RPMI8226 (cell line): ENCODE data around the gene FTO.

Experiments used
- DNase-seq: peaks from one replicate; pipeline ENCODE4 v3.0.0-alpha.2; 2015

The FTO gene

GRCh38 chr16:53984936-53985335, 281.0 kb downstream of the FTO start:
- no peak for DNase-seq

GRCh38 chr16:53985861-53986260, 281.9 kb downstream of the FTO start:
- DNase-seq = no peak

- no peak for DNase-seq
These were observed 282.8 kb downstream of the FTO start for GRCh38 chr16:53986793-53987192.

GRCh38 chr16:53988136-53988535, 284.2 kb downstream of the FTO start:
- no peak for DNase-seq

- no peak for DNase-seq
These were observed 285.6 kb downstream of the FTO start for GRCh38 chr16:53989597-53989996.

GRCh38 chr16:53991754-53992378, 287.9 kb downstream of the FTO start:
- no peak for DNase-seq

- no peak for DNase-seq
These were observed 291.4 kb downstream of the FTO start for GRCh38 chr16:53995378-53995777.

GRCh38 chr16:53996961-53997360, 293.0 kb downstream of the FTO start:
- DNase-seq = no peak

GRCh38 chr16:53998024-53998810, 294.3 kb downstream of the FTO start:
- DNase-seq = no peak

- no peak for DNase-seq
These were observed 295.1 kb downstream of the FTO start for GRCh38 chr16:53998966-53999522.

- DNase-seq = no peak
These were observed 295.9 kb downstream of the FTO start for GRCh38 chr16:53999841-54000240.

GRCh38 chr16:54000361-54000760, 296.4 kb downstream of the FTO start:
- no peak for DNase-seq

- DNase-seq = no peak
These were observed 302.7 kb downstream of the FTO start for GRCh38 chr16:54006693-54007092.

GRCh38 chr16:54007504-54007903, 303.5 kb downstream of the FTO start:
- no peak for DNase-seq

GRCh38 chr16:54009464-54010176, 305.7 kb downstream of the FTO start:
- DNase-seq = no peak

GRCh38 chr16:54015147-54015546, 311.2 kb downstream of the FTO start:
- DNase-seq = no peak

GRCh38 chr16:54022362-54022761, 318.4 kb downstream of the FTO start:
- DNase-seq = no peak

GRCh38 chr16:54026456-54026855, 322.5 kb downstream of the FTO start:
- no peak for DNase-seq

GRCh38 chr16:54027062-54027461, 323.1 kb downstream of the FTO start:
- DNase-seq = no peak

GRCh38 chr16:54027558-54027957, 323.6 kb downstream of the FTO start:
- no peak for DNase-seq

GRCh38 chr16:54027995-54028394, 324.0 kb downstream of the FTO start:
- no peak for DNase-seq

GRCh38 chr16:54030451-54030850, 326.5 kb downstream of the FTO start:
- DNase-seq = no peak

- no peak for DNase-seq
These were observed 327.3 kb downstream of the FTO start for GRCh38 chr16:54031107-54031760.
